Measurements from ENCODE around the gene MED13L. TPM values are rescaled to one million over a fixed set of nuclear protein-coding genes. Genes with fewer than 3 reads are reported as not detected.

MED13L gene
- total RNA-seq, 4 donors from 2014 or later, result 158 to 247 (median 166) TPM

DNA sequence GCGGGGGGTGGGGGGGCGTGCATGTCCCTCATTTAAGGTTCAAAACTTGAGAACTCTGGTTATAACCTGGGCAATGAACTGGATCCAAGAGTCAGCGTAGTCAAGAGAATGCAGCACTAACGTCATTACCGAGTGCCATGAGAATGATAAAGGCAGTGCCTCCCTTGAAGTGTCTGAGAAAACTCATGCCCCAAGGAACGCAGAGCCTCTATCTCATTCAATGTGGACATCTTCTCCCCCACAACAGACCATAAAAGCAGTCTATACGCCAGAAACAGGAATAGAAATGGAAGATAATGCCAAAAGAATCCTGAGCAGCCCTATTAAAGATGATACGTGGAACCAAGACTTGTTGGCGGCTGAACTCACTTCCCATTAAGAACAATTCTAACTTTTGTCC, 208.6 kb downstream of the MED13L start:
- 86 to 90% methylated on average over 9 of the region's 9 CpGs for WGBS, 2 donors
- TF ChIP-seq, protein P1, sequence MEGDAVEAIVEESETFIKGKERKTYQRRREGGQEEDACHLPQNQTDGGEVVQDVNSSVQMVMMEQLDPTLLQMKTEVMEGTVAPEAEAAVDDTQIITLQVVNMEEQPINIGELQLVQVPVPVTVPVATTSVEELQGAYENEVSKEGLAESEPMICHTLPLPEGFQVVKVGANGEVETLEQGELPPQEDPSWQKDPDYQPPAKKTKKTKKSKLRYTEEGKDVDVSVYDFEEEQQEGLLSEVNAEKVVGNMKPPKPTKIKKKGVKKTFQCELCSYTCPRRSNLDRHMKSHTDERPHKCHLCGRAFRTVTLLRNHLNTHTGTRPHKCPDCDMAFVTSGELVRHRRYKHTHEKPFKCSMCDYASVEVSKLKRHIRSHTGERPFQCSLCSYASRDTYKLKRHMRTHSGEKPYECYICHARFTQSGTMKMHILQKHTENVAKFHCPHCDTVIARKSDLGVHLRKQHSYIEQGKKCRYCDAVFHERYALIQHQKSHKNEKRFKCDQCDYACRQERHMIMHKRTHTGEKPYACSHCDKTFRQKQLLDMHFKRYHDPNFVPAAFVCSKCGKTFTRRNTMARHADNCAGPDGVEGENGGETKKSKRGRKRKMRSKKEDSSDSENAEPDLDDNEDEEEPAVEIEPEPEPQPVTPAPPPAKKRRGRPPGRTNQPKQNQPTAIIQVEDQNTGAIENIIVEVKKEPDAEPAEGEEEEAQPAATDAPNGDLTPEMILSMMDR (IDR thresholded peaks at IDR 0.05), result no peak
- no peak for TF ChIP-seq POLR2A (IDR thresholded peaks at IDR 0.05)
- intact Hi-C loops (cut with DNase I; ENCODE audit: low total_unique reads), result no loop called here
- no peak for DNase-seq (ENCODE audit: low spot score in 2 of 2)
- no peak overlapping the region for H3K4me3 ChIP-seq (ENCODE audit: low read depth, poor library complexity, severe bottlenecking)

DNA sequence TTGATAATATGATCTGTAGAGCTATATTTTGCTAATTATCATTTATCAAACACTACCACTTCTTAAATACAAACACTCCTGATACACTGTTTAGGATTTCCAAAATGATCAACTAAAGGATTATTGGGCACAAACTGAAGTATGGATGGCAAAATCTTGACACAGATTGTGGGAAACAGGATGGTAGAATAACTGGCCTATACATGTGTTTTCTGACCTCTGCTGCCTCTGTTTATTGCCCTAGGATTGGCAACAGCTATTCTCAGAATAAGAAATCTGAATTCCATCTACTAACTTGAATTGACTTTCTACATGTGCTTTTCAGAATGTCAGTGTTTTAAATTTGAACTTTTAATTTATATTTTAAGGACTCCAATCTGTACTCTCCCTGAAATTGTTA, 209.1 kb downstream of the MED13L start:
- no peak for TF ChIP-seq POLR2A (IDR thresholded peaks at IDR 0.05)
- TF ChIP-seq, protein P1 (IDR thresholded peaks at IDR 0.05), result no peak
- no peak overlapping the region for H3K4me3 ChIP-seq (ENCODE audit: low read depth, poor library complexity, severe bottlenecking)
- intact Hi-C loops (cut with DNase I; ENCODE audit: low total_unique reads), result no loop called here
- DNase-seq (ENCODE audit: low spot score in 2 of 2), result no peak

DNA sequence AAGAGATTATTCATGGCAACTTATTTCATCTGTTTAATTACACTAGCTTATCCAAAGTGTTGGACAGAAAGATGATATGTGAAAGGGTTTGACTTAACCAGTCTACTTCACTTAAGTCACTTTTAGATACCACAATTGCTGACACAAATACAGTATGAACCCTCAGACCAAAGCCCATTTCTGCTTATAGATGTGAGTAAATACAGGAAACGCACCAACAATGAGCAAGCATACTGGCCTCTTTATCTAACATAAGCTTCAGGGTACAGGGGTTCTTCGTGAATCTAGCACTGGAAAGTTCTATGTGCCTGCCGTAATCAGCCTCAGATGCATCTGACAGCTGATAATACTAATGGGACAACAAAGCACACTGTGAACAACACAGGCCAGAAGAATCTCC, 209.6 kb downstream of the MED13L start:
- intact Hi-C loops (cut with DNase I; ENCODE audit: low total_unique reads), result no loop called here
- TF ChIP-seq, protein P1 (IDR thresholded peaks at IDR 0.05), result no peak
- TF ChIP-seq POLR2A (IDR thresholded peaks at IDR 0.05), result no peak
- H3K4me3 ChIP-seq (ENCODE audit: low read depth, poor library complexity, severe bottlenecking), result no peak overlapping the region
- DNase-seq (ENCODE audit: low spot score in 2 of 2), result no peak
- 71 to 74% methylated on average over 3 of the region's 3 CpGs for WGBS, 2 donors

DNA sequence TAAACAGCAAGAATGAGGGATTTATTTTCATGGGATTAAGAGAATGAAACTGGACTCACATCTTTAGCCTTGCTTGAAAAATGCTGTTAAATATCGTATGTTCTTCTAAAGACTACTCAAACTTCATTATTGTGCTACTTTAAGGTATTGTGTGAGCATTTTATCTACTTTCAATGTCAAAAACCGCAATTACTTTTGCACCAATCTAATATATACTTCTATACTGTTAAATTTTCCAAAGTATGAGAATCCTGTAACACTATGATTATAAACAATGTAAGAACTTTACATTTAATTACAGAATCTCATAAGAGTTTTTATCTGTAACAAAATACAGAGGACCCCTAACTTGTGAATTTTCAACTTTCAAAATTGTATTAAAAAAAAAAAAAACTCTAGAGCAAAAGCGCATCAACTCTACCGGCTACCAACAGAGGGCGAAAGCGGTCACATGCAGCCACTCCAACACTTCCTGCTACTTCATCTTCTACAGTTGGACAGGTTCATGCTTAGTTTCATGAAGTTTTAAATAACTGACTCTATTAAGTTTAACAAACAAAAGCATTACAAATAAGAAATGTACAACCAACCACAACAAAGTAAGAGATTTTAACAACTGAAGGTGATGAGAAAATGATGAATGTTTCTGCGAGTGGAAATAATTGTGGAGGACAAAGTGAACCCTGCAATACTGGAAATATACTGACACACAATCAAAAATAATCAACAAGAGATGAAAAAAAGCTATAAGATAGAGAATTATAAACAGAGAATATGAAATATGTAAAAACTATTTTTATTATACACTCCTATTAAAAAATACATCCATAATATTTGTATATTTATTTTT, 210.9 kb downstream of the MED13L start:
- TF ChIP-seq, protein P1 (IDR thresholded peaks at IDR 0.05), result no peak
- no peak for TF ChIP-seq POLR2A (IDR thresholded peaks at IDR 0.05)
- intact Hi-C loops (cut with DNase I; ENCODE audit: low total_unique reads), result no loop called here
- no peak overlapping the region for H3K4me3 ChIP-seq (ENCODE audit: low read depth, poor library complexity, severe bottlenecking)
- WGBS, 2 donors, result 70% methylated on average over 7 of the region's 7 CpGs
- no peak for DNase-seq (ENCODE audit: low spot score in 2 of 2)

DNA sequence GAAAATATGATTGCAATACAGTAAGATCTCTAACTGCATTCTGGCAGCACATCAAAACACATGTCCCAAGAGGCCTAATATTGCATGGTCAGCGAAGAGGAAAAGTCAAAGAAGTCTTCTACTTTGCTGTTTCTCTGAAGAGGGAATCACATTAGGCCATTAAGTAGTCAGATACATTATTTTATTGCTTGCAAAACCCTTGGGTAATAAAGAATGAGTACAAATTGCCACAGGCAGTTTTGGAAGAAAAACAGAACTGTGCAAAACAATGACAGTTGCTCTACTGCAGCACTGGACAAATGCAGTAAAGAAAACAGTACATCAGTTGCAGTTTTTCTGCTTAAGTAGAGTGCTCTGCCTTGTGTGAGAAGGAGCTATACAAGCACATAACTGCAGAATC, 211.9 kb downstream of the MED13L start:
- intact Hi-C loops (cut with DNase I; ENCODE audit: low total_unique reads), result no loop called here
- no peak overlapping the region for H3K4me3 ChIP-seq (ENCODE audit: low read depth, poor library complexity, severe bottlenecking)
- 31 to 43% methylated on average over 1 of the region's 1 CpG for WGBS, 2 donors
- no peak for DNase-seq (ENCODE audit: low spot score in 2 of 2)
- no peak for TF ChIP-seq POLR2A (IDR thresholded peaks at IDR 0.05)
- TF ChIP-seq, protein P1 (IDR thresholded peaks at IDR 0.05), result no peak

DNA sequence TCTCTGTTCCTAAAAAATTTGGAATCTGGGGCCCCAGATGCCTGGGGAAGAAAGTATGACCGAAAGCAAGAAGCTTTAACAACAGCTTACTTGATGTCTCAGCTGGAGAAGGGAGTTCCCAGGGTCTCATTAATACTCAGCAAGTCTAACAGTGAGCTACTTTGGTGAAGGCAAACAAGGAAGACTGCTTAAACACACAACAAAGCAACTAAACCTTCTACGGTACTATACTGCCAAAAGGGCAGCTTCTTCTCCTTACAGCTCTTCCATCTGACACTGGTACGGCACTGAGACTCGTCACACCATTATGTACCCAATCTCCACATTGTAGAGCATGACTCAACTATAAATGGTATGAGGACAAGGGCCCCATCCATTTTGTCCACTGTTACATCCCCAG, 213.0 kb downstream of the MED13L start:
- DNase-seq (ENCODE audit: low spot score in 2 of 2), result no peak
- 92 to 93% methylated on average over 4 of the region's 4 CpGs for WGBS, 2 donors
- no peak overlapping the region for H3K4me3 ChIP-seq (ENCODE audit: low read depth, poor library complexity, severe bottlenecking)
- TF ChIP-seq, protein P1 (IDR thresholded peaks at IDR 0.05), result no peak
- TF ChIP-seq POLR2A (IDR thresholded peaks at IDR 0.05), result no peak
- intact Hi-C loops (cut with DNase I; ENCODE audit: low total_unique reads), result no loop called here

Data from lower leg skin (tissue), 4 donors.